GM19099 (cell line): ENCODE measurements around the gene TST.

Experiments
- POLR2A ChIP-seq: IDR thresholded peaks from 3 replicates; pipeline ENCODE4 v1.6.1; 2011; ENCODE audit warnings: low read depth; ENCODE audit not compliant: insufficient read length; ENCODE audit errors: extremely low read depth

The TST gene

GRCh38 chr22:37016134-37016910 is 2.9 kb downstream of the TST start:
- no peak for TF ChIP-seq POLR2A

GRCh38 chr22:37015587-37015878 is 3.7 kb downstream of the TST start:
- TF ChIP-seq POLR2A = no peak

GRCh38 chr22:37014835-37015586 is 4.2 kb downstream of the TST start:
- no peak for TF ChIP-seq POLR2A

DNA sequence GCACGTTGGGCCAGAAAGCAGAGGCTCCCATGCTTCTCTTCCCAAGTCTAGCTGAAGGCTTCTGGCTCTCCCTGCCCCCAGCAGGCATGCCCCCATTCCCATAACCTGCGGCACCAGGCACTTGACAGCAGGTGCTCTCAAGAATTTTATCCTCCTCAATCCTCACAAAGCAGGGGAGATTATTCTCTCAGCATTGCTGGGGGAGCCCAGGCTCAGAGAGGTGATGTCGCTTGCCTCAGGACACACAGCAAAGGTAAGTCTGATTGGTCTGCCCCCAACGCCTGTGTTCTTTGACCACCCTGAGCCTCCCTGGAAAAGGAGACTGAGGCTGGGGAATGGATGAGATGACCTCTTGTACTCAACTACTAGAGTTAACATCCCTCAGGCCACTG is 4.8 kb downstream of the TST start:
- TF ChIP-seq POLR2A = no peak

- no peak for TF ChIP-seq POLR2A
Measured at GRCh38 chr22:37012956-37013355, 6.3 kb downstream of the TST start.

DNA sequence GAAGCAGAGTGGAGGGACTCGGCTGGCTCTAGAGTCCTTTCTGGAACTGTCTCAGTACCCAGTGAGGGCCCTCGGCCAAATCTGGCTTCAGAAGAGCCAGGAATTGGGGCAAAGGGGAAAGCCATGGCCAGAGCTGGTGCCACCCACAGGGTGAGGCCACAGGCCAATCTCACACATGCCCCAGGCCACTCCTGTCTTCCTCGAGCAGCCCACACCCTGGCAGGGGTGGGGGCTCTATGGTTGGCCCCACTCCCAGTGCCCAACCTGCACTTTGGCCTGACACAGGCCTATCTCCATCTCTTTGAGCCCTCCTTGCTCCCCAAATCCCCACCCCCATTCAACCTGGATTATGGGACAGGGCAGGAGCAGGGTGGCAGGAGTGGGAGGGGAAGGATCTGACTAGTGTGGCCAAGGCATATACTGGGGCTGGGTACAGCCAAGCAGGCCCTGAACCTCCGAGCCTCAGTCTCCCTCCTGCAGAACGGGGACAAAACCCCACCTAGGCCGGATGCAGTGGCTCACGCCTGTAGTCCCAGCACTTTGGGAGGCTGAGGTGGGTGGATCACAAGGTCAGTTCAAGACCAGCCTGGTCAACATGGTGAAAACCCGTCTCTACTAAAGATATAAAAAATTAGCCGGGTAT is 6.9 kb downstream of the TST start:
- no peak for TF ChIP-seq POLR2A

DNA sequence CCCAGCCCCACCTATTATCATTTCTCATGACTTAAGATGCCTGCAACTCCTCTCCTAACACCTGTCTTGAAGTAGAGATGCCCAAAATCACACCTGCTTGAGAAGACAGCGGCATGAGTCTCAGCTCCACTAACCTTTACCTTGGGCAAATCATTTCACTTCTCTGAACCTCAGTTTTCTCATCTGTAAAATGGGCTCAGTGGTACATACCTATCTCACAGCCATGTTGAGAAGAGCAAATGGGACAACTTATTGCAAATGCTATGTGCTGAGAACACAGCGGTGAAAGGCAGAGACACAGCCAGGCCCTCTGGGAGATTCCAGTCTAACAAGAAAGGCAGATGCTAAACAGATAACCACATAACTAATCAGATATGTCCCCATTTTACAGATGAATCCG is 7.8 kb downstream of the TST start:
- no peak for TF ChIP-seq POLR2A

DNA sequence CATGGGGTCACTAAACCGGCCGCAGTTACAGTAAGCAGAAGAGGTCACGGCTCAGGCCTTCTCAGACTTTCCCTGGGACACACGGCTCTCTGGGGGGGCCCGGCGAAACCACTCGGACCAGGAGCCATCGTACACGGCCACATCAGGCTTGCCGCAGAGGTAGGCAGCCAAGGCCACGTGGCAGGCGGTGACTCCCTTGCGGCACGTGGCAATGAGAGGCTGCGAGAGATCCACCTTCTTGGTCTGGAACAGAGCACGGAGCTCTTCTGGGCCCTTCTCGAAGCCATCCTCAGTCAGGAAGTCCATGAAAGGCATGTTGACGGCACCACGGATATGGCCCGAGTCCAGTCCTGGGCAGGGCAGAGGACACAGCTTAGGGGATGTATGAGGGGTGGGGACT is 8.3 kb downstream of the TST start:
- no peak for TF ChIP-seq POLR2A

- no peak for TF ChIP-seq POLR2A
Measured at GRCh38 chr22:37010174-37010573, 9.1 kb downstream of the TST start.

DNA sequence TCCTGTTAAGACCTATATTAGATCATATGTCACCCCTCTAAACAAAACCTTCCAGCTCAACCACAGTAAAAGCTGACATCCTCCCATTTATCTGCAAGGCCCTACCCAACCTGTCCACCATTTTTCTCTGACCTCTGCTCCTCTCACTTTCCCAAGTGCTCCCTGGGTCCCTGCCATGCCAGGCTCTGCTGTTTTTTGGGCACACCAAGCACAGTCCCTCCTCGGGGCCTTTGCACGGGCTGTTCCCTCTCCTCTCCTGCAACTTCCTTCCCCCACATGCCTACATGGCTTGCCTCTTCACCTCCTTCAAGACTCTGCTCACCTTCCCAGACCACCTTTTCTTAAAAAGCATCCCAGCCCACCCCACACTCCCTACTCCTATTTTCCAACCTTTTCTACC is 9.8 kb downstream of the TST start:
- TF ChIP-seq POLR2A = no peak

GRCh38 chr22:37008365-37008764 is 10.9 kb downstream of the TST start:
- TF ChIP-seq POLR2A = no peak

GRCh38 chr22:37007651-37008050 is 11.6 kb downstream of the TST start:
- TF ChIP-seq POLR2A = no peak

DNA sequence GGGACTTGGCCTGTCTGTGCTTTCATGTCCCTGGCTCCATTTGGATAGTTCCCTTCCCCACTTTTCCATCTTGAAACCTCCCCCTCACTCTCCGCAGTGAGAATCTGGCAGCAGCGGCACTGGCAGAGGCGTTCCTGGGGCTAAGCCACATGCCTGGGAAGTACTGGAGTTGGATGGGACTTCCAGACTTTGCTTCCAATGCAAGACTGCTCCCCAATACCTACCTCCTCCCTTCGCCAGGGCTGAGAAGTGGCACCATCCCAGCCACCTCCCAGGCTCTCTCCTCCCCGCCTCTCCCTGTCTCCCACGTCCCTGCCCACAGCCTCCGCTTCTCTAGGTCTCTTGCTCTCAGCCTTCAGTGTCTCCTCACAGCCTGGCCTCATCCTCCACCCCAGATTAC is 16.6 kb downstream of the TST start:
- no peak for TF ChIP-seq POLR2A

GRCh38 chr22:37001826-37002225 is 17.4 kb downstream of the TST start:
- TF ChIP-seq POLR2A = no peak

DNA sequence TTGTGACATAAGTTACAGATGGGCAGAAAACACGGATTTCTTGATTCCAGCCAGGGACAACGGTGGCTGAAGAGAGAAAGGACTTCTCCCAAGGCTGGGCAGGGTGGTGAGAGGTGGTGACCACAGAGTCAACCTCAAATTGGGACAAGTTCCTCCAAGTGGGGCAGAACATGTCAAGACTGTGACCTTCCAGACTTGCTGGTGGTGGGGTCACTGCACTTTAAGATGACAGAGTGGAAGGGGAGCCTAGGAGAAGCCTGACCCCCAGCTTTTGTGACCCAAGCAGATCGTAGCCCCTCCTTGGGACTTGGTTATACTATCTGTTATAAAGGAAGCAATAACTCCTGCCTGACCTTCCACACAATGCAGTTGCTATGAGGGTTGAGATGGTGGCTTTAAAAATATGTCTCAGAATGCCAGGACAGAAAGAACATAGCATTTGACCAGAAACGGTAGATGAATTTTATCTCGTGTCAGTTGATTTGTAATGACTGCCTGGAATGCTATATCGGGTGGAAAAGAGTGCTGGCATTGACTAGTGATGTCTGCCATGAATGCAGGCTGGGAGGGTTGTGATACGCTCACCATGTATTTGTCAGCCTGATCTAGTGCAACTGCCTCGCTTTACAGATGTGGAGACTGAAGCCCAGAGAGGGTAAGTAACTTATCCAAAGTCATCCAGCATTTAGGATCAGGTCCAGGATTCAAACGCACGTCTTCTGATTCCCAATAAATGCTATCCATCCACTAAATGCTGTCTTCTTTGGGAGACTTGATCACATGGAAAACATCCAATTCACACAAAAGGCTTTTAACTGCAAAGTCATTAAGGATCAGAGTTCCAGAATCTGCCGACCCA is 18.3 kb downstream of the TST start:
- TF ChIP-seq POLR2A = no peak
